ENCODE results near the gene SDCCAG8.
"Not testable (repeated sequence)": the region's sequence is repeated elsewhere in the genome, so short reads cannot be mapped to it uniquely, and the experiment has no call there.

Gene SDCCAG8

GRCh38 chr1:243255791-243256512, at the start of gene SDCCAG8:
Gene SDCCAG8, plus strand, starts transcription at chr1:243256041. Its CDS starts 133 bp downstream, at chr1:243256174.
- H3K27ac ChIP-seq (ENCODE audit: low read depth, low read length) = peak within 1 kb of the TSS; percentile 96
- no peaks in the 10 kb centered on the region for H3K27me3 ChIP-seq (ENCODE audit: control insufficient read depth, insufficient read depth, low read length)
- H3K9ac ChIP-seq (ENCODE audit: low read depth, low read length) = peak within 1 kb of the TSS; percentile 63
- peaks cover 31% of the 10 kb centered on the region for H3K4me1 ChIP-seq (ENCODE audit: control insufficient read depth, insufficient read depth, low read length)
- H3K36me3 ChIP-seq (ENCODE audit: control insufficient read depth, insufficient read depth, low read length) = no peaks in the 10 kb centered on the region
- no peaks in the 10 kb centered on the region for H3K9me3 ChIP-seq (ENCODE audit: control insufficient read depth, insufficient read depth, low read length)
- H3K4me3 ChIP-seq (ENCODE audit: low read depth, low read length) = peak within 1 kb of the TSS; percentile 73

DNA sequence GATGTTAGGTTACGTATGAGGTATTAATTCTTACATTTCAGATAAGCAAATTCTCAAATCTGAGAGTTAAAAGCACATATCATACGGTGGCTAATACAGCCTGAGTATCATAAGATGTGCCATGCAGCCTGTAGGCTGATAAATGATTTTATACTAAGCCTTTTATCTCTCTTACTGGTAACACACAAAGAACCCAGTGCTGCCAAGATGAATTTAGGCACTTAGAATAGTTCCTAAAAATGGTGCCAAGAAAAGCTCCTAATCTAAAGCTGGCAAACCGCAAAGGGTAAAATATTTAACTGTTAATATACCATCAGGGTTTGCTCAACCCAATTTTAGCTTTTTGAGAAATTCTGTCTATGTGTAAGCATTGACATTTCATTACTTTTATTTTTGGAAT, 43.9 kb upstream of the SDCCAG8 start:
- not testable (repeated sequence) for H3K36me3 ChIP-seq (ENCODE audit: control insufficient read depth, insufficient read depth, low read length); H3K27me3 ChIP-seq (ENCODE audit: control insufficient read depth, insufficient read depth, low read length); H3K4me1 ChIP-seq (ENCODE audit: control insufficient read depth, insufficient read depth, low read length); H3K9me3 ChIP-seq (ENCODE audit: control insufficient read depth, insufficient read depth, low read length); H3K9ac ChIP-seq (ENCODE audit: low read depth, low read length); H3K4me3 ChIP-seq (ENCODE audit: low read depth, low read length); H3K27ac ChIP-seq (ENCODE audit: low read depth, low read length)

GRCh38 chr1:243213045-243213787, 42.6 kb upstream of the SDCCAG8 start:
- H3K27ac ChIP-seq (ENCODE audit: low read depth, low read length) = no peak overlapping the region
- H3K9ac ChIP-seq (ENCODE audit: low read depth, low read length) = no peak overlapping the region
- no peaks in the 10 kb centered on the region for H3K4me1 ChIP-seq (ENCODE audit: control insufficient read depth, insufficient read depth, low read length)
- no peaks in the 10 kb centered on the region for H3K27me3 ChIP-seq (ENCODE audit: control insufficient read depth, insufficient read depth, low read length)
- peaks cover 6% of the 10 kb centered on the region; the same call in 1 of the 2 replicates for H3K36me3 ChIP-seq (ENCODE audit: control insufficient read depth, insufficient read depth, low read length)
- no peak overlapping the region for H3K4me3 ChIP-seq (ENCODE audit: low read depth, low read length)
- no peaks in the 10 kb centered on the region for H3K9me3 ChIP-seq (ENCODE audit: control insufficient read depth, insufficient read depth, low read length)

GRCh38 chr1:243215276-243215875, 40.5 kb upstream of the SDCCAG8 start:
- H3K27ac ChIP-seq (ENCODE audit: low read depth, low read length) = peak overlapping the region; percentile 1

GRCh38 chr1:243216741-243217140, 39.1 kb upstream of the SDCCAG8 start:
- Histone ChIP-seq H3K9me3 (ENCODE audit: control insufficient read depth, insufficient read depth, low read length) (no peaks in the 10 kb centered on the region), H3K9ac (ENCODE audit: low read depth, low read length) (no peak overlapping the region)

More at GRCh38 chr1:243215276-243215875, 40.5 kb upstream of the SDCCAG8 start:
- H3K9me3 ChIP-seq (ENCODE audit: control insufficient read depth, insufficient read depth, low read length); H3K27me3 ChIP-seq (ENCODE audit: control insufficient read depth, insufficient read depth, low read length); H3K4me3 ChIP-seq (ENCODE audit: low read depth, low read length); H3K9ac ChIP-seq (ENCODE audit: low read depth, low read length); H3K4me1 ChIP-seq (ENCODE audit: control insufficient read depth, insufficient read depth, low read length): not testable (repeated sequence)
- H3K36me3 ChIP-seq (ENCODE audit: control insufficient read depth, insufficient read depth, low read length) = peaks cover 18% of the 10 kb centered on the region

GRCh38 chr1:243217349-243217748, 38.5 kb upstream of the SDCCAG8 start:
- H3K27me3 ChIP-seq (ENCODE audit: control insufficient read depth, insufficient read depth, low read length) = no peaks in the 10 kb centered on the region
- H3K9me3 ChIP-seq (ENCODE audit: control insufficient read depth, insufficient read depth, low read length) = no peaks in the 10 kb centered on the region
- no peaks in the 10 kb centered on the region for H3K4me1 ChIP-seq (ENCODE audit: control insufficient read depth, insufficient read depth, low read length)
- no peak overlapping the region for H3K9ac ChIP-seq (ENCODE audit: low read depth, low read length)
- no peak overlapping the region for H3K4me3 ChIP-seq (ENCODE audit: low read depth, low read length)
- peaks cover 34% of the 10 kb centered on the region for H3K36me3 ChIP-seq (ENCODE audit: control insufficient read depth, insufficient read depth, low read length)
- H3K27ac ChIP-seq (ENCODE audit: low read depth, low read length) = no peak overlapping the region

More at GRCh38 chr1:243216741-243217140, 39.1 kb upstream of the SDCCAG8 start:
- Histone ChIP-seq H3K27ac (ENCODE audit: low read depth, low read length) (no peak overlapping the region), H3K4me1 (ENCODE audit: control insufficient read depth, insufficient read depth, low read length) (no peaks in the 10 kb centered on the region), H3K27me3 (ENCODE audit: control insufficient read depth, insufficient read depth, low read length) (no peaks in the 10 kb centered on the region), H3K4me3 (ENCODE audit: low read depth, low read length) (no peak overlapping the region), H3K36me3 (ENCODE audit: control insufficient read depth, insufficient read depth, low read length) (peaks cover 29% of the 10 kb centered on the region)

DNA sequence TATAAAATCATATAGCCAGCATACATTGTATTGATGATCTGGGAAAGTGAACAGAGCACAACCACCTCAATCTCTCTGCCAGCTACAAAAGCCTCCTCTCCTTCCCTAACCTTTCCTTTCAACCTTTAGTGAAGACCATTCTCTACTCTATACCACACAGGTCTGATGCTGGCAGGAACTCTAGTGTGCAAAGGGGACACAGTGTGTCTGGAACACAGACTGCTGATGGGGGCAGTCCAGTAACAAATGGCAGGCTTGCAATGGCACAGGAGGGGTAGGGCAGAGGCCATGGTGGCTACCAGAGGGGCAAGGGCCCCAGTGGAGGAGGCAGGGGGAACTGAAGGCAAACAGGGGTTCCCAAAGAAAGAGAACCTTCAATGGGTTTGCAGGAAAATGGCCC, 37.8 kb upstream of the SDCCAG8 start:
- Histone ChIP-seq H3K4me3 (ENCODE audit: low read depth, low read length) (no peak overlapping the region), H3K9me3 (ENCODE audit: control insufficient read depth, insufficient read depth, low read length) (no peaks in the 10 kb centered on the region), H3K36me3 (ENCODE audit: control insufficient read depth, insufficient read depth, low read length) (peaks cover 37% of the 10 kb centered on the region), H3K27ac (ENCODE audit: low read depth, low read length) (no peak overlapping the region), H3K4me1 (ENCODE audit: control insufficient read depth, insufficient read depth, low read length) (no peaks in the 10 kb centered on the region), H3K27me3 (ENCODE audit: control insufficient read depth, insufficient read depth, low read length) (no peaks in the 10 kb centered on the region), H3K9ac (ENCODE audit: low read depth, low read length) (no peak overlapping the region)

- H3K9ac ChIP-seq (ENCODE audit: low read depth, low read length) = no peak overlapping the region
- H3K4me1 ChIP-seq (ENCODE audit: control insufficient read depth, insufficient read depth, low read length) = no peaks in the 10 kb centered on the region
- H3K4me3 ChIP-seq (ENCODE audit: low read depth, low read length) = no peak overlapping the region
- H3K9me3 ChIP-seq (ENCODE audit: control insufficient read depth, insufficient read depth, low read length) = peaks cover 21% of the 10 kb centered on the region
- H3K36me3 ChIP-seq (ENCODE audit: control insufficient read depth, insufficient read depth, low read length) = peaks cover 18% of the 10 kb centered on the region; the same call in 1 of the 2 replicates
- H3K27ac ChIP-seq (ENCODE audit: low read depth, low read length) = no peak overlapping the region
- H3K27me3 ChIP-seq (ENCODE audit: control insufficient read depth, insufficient read depth, low read length) = no peaks in the 10 kb centered on the region
Measured at GRCh38 chr1:243227622-243228021, 28.2 kb upstream of the SDCCAG8 start.

GRCh38 chr1:243229526-243229925, 26.3 kb upstream of the SDCCAG8 start:
- peaks cover 21% of the 10 kb centered on the region for H3K9me3 ChIP-seq (ENCODE audit: control insufficient read depth, insufficient read depth, low read length)
- H3K9ac ChIP-seq (ENCODE audit: low read depth, low read length) = no peak overlapping the region
- H3K27ac ChIP-seq (ENCODE audit: low read depth, low read length) = no peak overlapping the region
- no peaks in the 10 kb centered on the region for H3K27me3 ChIP-seq (ENCODE audit: control insufficient read depth, insufficient read depth, low read length)
- H3K4me1 ChIP-seq (ENCODE audit: control insufficient read depth, insufficient read depth, low read length) = no peaks in the 10 kb centered on the region
- H3K4me3 ChIP-seq (ENCODE audit: low read depth, low read length) = no peak overlapping the region
- H3K36me3 ChIP-seq (ENCODE audit: control insufficient read depth, insufficient read depth, low read length) = peaks cover 6% of the 10 kb centered on the region; the same call in 1 of the 2 replicates

- Histone ChIP-seq H3K27me3 (ENCODE audit: control insufficient read depth, insufficient read depth, low read length) (no peaks in the 10 kb centered on the region), H3K4me3 (ENCODE audit: low read depth, low read length) (no peak overlapping the region), H3K4me1 (ENCODE audit: control insufficient read depth, insufficient read depth, low read length) (peaks cover 8% of the 10 kb centered on the region; the same call in 1 of the 2 replicates), H3K27ac (ENCODE audit: low read depth, low read length) (no peak overlapping the region), H3K36me3 (ENCODE audit: control insufficient read depth, insufficient read depth, low read length) (peaks cover 6% of the 10 kb centered on the region; the same call in 1 of the 2 replicates), H3K9me3 (ENCODE audit: control insufficient read depth, insufficient read depth, low read length) (peaks cover 21% of the 10 kb centered on the region), H3K9ac (ENCODE audit: low read depth, low read length) (no peak overlapping the region)
Measured at GRCh38 chr1:243230914-243231313, 24.9 kb upstream of the SDCCAG8 start.

DNA sequence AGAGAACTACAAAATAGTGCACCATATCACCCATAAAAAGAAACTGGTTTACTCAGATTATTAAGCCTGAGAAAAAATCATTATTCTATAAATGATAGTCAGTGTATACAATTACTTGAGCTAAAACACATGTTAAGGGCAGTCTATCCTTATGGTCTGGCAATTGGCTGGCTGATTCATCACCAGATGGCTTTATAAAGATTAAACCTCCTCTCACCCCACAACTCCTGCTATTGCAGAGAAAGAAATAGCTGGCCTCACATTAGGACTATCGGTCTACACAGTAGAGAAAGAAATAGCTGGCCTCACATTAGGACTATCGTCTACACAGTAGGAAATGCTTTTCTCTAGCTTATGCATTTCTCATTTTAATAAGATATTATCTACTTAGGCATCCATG, 21.9 kb upstream of the SDCCAG8 start:
- no peak overlapping the region for H3K9ac ChIP-seq (ENCODE audit: low read depth, low read length)
- peaks cover 19% of the 10 kb centered on the region; the same call in 1 of the 2 replicates for H3K4me1 ChIP-seq (ENCODE audit: control insufficient read depth, insufficient read depth, low read length)
- no peaks in the 10 kb centered on the region for H3K27me3 ChIP-seq (ENCODE audit: control insufficient read depth, insufficient read depth, low read length)
- H3K36me3 ChIP-seq (ENCODE audit: control insufficient read depth, insufficient read depth, low read length) = peaks cover 9% of the 10 kb centered on the region; the same call in 1 of the 2 replicates
- no peak overlapping the region for H3K27ac ChIP-seq (ENCODE audit: low read depth, low read length)
- H3K4me3 ChIP-seq (ENCODE audit: low read depth, low read length) = no peak overlapping the region
- H3K9me3 ChIP-seq (ENCODE audit: control insufficient read depth, insufficient read depth, low read length) = peaks cover 21% of the 10 kb centered on the region

All from HUES48 (cell line).